Measurements from ENCODE around the gene TOP2B.

The TOP2B gene

GRCh38 chr3:25664812-25665314 is at the start of gene TOP2B:
Gene TOP2B, minus strand, starts transcription at chr3:25664907. Its CDS starts 610 bp downstream, at chr3:25664297.
- DNase-seq (ENCODE audit: low read depth): peak; percentile 95

DNA sequence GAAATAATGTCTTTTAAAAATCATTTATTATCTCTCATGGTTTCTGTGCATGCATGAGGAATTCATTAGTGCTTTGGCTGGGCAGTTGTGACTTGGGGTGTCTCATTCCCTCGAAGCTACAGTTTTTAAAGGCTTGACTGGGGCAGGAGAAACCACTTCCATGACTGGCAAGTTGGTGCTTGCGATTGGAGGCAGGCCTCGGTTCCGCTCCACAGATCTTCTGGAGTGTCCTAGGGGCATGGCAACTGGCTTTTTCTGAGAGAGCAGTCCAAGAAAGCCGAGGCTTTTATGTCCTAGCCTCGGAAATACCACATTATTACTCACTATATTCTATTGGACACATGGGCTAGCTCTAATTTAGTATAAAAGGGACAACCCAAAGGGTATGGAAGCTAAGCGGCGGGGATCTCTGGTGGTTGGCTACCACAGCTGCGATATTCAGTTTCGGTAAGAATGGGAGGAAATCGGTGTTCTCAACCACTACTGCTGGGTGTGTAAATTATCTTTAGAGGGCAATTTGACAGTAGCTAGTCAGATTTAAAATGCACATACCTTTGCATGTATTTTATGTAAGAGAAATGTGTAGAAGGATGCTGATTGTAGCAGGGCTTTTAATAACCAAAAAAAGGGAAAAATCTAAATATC is 48.8 kb upstream of the TOP2B start:
- no peak for DNase-seq (ENCODE audit: low read depth)

GRCh38 chr3:25711090-25711489 is 46.4 kb upstream of the TOP2B start:
- no peak for DNase-seq (ENCODE audit: low read depth)

DNA sequence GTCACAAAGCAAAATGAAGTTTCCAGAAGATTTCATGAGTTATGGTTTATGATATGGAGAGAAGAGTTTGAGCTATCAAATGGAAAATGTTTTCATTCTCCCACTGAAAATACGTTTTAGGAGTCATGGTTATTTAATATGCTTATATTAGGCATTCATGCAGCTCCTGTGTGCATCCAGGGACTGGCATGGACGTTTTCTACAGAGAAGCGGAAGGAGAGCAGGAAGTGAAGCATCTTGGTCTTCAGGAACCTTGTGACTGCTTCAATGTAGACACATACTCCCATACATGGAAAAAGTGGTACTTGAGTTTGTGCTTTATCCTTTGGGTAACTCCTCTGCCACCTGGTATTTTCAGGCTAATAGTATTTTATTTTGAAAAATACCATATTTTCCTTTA is 43.3 kb upstream of the TOP2B start:
- no peak for DNase-seq (ENCODE audit: low read depth)

DNA sequence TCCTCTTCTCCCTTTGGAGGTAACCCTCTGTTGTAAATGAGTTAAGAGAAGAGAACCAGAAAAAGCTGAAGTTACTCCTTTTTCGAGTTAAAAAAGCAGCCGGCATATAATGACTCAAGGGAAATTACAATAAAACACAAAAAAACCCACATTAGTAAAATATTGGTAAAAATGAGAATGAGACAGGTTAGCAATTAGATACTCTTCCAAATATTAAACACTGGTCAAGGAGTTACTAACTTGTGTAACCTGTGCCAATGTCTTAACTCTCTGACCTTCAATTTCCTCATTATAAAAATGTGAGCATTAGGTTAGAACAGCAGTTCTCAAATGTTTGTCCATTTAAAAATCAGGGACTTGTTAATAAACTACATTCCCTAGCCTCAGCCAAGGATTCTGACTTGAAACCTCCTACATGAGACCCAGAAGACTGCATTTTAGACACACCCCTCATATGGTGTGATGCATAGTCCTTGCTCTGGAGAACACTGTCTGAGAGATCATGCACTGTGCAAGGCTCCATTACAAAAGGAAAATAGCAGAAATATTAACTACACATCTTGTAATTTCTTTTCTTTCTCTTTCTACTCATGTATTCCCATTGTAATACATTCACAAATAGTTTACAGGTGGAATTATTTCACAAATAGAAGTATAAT is 42.7 kb upstream of the TOP2B start:
- no peak for DNase-seq (ENCODE audit: low read depth)

DNA sequence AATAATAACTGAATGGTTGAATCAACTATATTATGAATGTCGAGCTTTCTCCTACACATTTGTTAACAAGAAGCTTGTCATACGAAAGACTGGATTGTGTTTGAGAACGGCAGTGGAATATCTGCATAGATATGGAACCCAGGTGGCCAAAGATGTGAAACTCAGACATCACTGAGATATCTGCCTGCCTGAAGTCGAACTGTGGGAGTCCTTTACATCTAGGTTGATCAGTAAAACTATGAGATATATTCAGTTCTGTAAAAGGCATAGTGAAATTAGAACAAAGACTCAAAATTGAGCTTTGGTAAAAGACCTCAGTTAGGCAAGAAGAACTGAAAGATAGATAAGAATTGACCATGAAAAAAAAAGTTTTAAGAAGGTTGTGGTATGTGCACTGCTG is 41.5 kb upstream of the TOP2B start:
- no peak for DNase-seq (ENCODE audit: low read depth)

GRCh38 chr3:25697553-25697952 is 32.8 kb upstream of the TOP2B start:
- no peak for DNase-seq (ENCODE audit: low read depth)

DNA sequence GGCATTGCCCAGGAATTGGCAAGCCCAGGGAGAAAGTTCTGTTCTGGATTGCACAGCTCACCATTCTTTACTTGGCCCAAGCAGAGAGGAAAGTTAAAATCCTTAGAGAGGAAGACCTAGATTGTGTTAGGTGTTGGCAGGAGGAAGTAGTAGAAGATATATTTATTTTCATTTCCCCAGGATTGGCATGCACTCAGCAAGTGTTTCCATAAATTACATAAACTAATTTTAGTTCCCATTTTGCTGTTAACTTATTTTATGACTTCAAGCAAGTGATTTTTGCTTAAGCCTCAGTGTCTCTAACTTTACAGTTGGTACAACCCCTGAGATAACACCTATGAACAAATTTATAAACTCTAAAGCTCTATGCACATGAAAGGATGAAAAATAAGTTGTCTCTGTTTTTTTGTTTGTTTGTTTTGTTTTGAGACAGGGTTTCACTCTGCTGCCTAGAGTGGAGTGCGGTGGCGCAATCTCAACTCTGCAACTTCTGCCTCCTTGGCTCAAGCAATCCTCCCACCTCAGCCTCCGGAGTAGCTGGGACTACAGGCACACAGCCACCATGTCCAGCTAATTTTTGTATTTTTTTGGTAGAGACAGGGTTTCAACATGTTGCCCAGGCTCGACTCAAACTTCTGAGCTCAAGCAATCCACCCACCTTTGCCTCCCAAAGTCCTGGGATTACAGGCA is 31.2 kb upstream of the TOP2B start:
- DNase-seq (ENCODE audit: low read depth): no peak

- DNase-seq (ENCODE audit: low read depth): no peak
Observed at GRCh38 chr3:25693238-25693637, 28.5 kb upstream of the TOP2B start.

DNA sequence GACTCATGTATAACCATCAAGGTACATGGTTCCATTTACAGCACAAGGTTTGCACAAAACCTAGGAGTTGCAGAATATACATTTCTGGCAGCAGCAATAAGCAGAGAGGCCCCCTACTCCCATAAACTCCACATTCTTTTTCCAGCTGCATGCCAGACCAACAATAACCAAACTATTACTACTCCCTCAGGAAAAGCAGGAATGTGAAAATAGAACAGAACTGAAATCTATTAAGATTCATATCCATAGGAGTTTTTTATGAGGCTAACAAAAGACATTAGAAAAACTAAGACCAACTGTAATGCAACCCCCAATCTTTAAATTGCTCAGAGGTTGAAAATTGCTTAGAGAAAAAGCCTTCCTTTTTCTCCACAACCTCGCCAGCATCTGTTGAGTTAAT is 27.6 kb upstream of the TOP2B start:
- DNase-seq (ENCODE audit: low read depth): no peak

DNA sequence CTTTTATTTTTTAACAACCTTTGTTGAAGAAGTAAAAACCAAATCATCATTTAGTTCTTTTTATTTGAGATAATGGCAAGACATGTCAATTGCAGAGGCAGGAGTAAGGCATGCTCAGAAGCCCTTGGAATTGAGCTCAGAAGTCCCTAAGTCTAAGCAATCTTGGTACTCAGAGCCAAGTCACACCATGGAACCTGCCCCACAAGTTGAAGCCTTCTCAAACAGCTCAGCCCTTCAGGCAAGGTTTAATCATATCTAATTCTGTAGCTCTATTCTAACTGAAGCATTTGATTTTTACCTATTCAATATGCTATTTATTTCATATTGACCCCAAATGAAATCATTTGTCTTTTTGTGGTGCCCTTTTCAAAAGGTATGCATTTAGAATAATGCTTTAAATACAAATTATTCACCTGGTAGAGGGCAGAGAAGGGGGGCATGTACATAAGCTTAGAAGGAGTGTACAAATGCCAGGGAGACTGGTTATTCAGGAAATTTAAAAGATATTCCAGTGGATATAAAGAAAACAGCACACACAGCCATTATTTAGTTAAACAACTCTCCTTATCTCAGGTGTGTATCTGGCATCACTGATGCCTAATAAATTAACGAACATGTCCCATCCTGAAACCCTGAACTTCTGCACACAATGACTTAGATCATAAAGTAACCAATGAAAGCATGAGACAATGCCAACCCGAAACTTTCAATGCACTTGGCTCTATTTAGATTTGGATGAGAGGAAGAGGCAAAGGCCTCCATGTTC is 26.2 kb upstream of the TOP2B start:
- DNase-seq (ENCODE audit: low read depth): no peak

DNA sequence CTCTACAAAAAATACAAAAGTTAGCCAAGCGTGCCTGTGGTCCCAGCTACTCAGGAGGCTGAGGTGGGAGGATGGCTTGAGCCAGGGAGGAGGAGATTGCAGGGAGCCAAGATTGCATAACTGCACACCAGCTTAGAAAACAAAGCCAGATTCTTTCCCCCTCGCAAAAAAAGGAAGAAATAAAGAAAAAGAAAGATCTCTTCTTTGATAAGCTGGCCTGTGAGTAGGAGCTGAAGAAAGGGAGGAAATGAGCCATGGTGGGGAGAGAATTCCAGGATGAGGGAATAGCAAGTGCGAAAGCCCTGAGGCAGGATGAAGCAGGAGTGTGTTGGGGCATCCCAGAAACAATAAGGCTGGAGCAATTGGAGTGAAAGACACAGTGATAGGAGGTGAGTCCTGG is 24.5 kb upstream of the TOP2B start:
- DNase-seq (ENCODE audit: low read depth): peak; percentile 64

GRCh38 chr3:25687742-25688141 is 23.0 kb upstream of the TOP2B start:
- no peak for DNase-seq (ENCODE audit: low read depth)

DNA sequence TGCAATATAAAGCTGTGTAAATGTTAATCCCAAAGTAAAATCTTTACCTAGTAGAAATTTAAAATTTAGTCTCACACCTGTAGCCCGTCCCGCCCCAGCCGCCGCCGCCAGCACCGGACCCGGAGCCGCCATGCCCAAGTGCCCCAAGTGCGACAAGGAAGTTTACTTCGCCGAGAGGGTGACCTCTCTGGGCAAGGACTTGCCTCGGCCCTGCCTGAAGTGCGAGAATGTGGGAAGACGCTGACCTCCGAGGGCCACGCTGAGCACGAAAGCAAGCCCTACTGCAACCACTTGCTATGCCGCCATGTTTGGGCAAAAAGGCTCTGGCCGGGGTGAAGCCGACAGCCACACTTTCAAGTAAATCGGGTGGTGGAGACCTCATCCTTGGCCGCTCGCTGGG is 22.1 kb upstream of the TOP2B start:
- DNase-seq (ENCODE audit: low read depth): no peak

DNA sequence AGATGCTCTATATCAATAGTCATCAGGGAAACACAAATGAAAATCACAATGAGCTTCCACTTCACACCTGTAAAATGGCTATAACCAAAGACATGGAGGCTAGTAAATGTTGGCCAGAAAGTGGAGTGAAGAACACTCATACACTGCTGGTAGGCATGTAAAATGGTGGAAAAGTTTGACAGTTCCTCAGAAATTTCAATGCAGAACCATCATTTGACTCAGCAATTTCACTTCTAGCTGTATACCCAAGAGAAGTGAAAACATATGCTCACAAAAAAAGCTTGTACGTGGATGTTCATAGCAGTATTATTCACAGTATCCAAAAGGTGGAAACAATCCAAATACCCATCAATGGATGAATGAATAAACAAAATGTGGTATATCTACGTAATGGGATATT is 19.2 kb upstream of the TOP2B start:
- DNase-seq (ENCODE audit: low read depth): no peak

DNA sequence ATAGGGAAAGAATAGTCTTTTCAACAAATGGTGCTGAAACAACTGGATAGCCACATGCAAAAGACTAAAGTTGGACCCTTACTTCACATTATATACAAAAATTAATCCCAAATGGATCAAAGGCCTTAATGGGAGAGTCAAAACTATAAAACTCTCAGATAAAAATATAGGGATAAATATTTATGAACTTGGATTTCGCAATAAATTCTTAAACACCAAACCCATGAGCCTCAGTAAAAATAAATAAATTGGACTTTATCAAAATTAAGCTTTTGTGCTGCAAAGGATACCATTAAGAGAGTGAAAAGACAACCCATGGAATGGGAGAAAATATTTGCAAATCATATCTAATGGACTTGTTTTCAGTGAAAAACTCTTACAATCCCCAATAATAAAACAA is 18.7 kb upstream of the TOP2B start:
- no peak for DNase-seq (ENCODE audit: low read depth)

- no peak for DNase-seq (ENCODE audit: low read depth)
Observed at GRCh38 chr3:25679642-25680302, 15.1 kb upstream of the TOP2B start.

DNA sequence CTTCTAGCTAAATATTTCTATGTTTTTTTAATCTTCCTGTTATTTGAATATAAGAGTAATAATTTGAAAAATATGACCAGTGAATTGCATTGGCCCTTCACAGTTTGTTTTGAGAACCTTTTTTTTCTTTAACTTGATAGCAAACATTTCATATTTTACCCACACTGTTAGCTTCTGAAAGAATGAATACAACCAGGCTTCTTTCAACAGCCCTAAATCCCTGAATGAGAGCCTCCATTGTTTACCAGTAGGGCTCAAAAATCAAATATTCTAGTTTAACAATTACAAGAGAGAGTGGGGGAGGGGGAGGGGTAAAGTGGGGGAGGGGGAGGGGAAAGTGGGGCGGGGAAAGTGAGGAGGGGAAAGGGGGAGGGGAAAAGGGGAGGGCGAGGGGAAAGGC is 14.5 kb upstream of the TOP2B start:
- DNase-seq (ENCODE audit: low read depth): no peak

DNA sequence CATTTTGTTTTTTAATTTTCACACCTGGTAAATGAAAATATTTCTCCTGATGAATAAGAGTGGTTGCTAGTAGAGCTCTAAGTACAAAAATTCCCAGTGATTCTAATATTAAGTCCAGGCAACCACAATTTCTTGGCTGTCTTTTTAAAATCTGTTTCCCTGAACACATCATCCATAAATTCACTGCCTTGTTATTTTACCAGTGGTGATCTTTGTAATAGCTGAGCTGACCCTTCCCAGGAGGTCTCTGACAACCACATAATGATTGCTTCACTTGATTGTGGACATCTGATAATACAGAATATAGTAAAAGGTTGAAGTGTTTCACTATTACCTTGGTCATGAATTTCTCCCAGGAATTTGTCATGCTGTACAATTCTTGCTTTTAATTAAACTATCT is 13.9 kb upstream of the TOP2B start:
- no peak for DNase-seq (ENCODE audit: low read depth)

DNA sequence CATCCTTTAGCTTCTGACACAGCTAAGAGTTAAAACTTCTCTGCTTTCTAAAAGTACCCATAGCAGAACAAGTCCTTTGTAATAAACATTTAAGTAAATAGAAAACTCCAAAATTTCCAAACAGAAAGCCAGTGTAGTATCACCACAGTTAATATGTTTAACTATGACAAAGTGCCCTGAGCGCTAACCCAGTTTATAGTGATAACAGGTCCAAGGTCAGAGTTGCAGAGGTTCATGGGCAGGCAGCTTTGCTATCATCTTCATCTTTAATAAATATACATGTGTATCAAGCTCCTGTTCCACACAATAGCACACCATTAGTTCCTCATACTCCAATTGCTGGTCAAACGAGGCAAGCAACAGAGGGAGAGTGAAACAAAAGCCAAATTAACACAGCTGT is 12.4 kb upstream of the TOP2B start:
- no peak for DNase-seq (ENCODE audit: low read depth)

- no peak for DNase-seq (ENCODE audit: low read depth)
Observed at GRCh38 chr3:25674670-25675069, 10.0 kb upstream of the TOP2B start.

GRCh38 chr3:25673738-25674298 is 9.1 kb upstream of the TOP2B start:
- no peak for DNase-seq (ENCODE audit: low read depth)

Measured in ELR (cell line).